Measurements from ENCODE around the gene TPD52L2. TPM values are rescaled to one million over a fixed set of nuclear protein-coding genes. Genes with fewer than 3 reads are reported as not detected.
A peak's percentile ranks its signal among the peaks of the same experiment; 100 is the strongest.

The TPD52L2 gene
- total and polyA plus RNA-seq, 2 donors from 2014 or later: 73.1 to 78.0 TPM

DNA sequence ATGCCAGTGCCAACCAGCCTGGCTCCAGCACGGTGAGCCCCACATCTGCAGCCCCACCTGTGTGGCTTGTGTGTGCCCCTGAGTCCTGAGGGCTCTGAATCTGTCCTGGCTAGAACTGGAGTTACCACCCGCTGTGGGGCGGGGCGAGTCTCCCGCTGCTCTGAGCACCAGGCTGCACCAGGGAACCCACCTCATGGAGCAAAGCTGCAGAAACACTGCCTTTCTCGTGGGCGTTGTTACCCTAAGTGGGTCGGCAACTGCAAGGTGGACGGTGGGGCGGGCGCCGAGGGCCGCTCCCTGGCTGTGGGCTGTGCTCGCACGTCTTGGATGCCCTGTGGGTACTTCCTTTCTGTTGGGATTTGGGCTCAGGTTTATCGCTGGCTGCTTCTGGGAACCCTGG lies 21.3 kb upstream of the TPD52L2 start:
- TF ChIP-seq, protein P1, sequence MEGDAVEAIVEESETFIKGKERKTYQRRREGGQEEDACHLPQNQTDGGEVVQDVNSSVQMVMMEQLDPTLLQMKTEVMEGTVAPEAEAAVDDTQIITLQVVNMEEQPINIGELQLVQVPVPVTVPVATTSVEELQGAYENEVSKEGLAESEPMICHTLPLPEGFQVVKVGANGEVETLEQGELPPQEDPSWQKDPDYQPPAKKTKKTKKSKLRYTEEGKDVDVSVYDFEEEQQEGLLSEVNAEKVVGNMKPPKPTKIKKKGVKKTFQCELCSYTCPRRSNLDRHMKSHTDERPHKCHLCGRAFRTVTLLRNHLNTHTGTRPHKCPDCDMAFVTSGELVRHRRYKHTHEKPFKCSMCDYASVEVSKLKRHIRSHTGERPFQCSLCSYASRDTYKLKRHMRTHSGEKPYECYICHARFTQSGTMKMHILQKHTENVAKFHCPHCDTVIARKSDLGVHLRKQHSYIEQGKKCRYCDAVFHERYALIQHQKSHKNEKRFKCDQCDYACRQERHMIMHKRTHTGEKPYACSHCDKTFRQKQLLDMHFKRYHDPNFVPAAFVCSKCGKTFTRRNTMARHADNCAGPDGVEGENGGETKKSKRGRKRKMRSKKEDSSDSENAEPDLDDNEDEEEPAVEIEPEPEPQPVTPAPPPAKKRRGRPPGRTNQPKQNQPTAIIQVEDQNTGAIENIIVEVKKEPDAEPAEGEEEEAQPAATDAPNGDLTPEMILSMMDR (IDR thresholded peaks at IDR 0.05; ENCODE audit: borderline replicate concordance, extremely low read depth, insufficient read depth): no peak
- no peaks in the 10 kb centered on the region for H3K36me3 ChIP-seq (ENCODE audit: control insufficient read depth in 2 of 3, insufficient read depth in 3 of 3, low read length in 3 of 3)
- no peak overlapping the region for H3K9ac ChIP-seq (ENCODE audit: low read length in 3 of 3)
- H3K9me3 ChIP-seq (ENCODE audit: control insufficient read depth in 2 of 3, insufficient read depth in 1 of 3, low read length in 3 of 3): no peaks in the 10 kb centered on the region
- peaks cover 5 to 21% (median 5%) of the 10 kb centered on the region in 3 donors for H3K4me1 ChIP-seq (ENCODE audit: control insufficient read depth in 2 of 3, insufficient read depth in 2 of 3, low read depth in 1 of 3, low read length in 3 of 3)
- no peak overlapping the region for H3K4me3 ChIP-seq (ENCODE audit: low read length in 3 of 3)
- DNase-seq: no peak
- no peak for FAIRE-seq
- H3K27ac ChIP-seq (ENCODE audit: low read depth in 2 of 2, low read length in 2 of 2): no peak overlapping the region
- H3K27me3 ChIP-seq (ENCODE audit: control insufficient read depth, insufficient read depth, low read length): no peaks in the 10 kb centered on the region
- intact Hi-C loops (cut with DNase I): no loop called here

DNA sequence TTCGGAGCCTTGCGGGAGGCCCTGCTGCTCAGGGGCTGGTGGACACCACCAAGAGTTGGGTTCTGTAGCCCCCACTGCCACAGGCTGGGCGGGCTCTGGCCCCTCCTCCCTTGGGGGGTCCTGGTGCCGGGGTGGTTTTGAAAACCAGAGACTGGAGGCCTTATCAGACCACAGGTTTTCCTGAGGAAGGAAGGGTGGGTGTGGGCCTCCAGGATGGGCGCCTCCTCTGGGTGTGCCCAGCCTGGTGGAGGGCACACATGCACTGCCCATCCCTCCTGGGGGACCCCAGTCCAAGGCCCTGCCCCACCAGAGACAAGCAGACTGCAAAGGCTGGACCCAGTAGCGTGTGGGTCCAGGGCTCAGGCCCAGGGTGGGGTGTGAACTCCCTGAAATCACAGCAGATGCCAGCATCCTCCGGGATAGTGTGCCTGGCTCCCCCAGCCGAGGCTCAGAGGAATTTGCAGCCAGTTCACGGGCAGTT lies 20.5 kb upstream of the TPD52L2 start:
- Histone ChIP-seq H3K27me3 (ENCODE audit: control insufficient read depth, insufficient read depth, low read length) (no peaks in the 10 kb centered on the region), H3K9me3 (ENCODE audit: control insufficient read depth in 2 of 3, insufficient read depth in 1 of 3, low read length in 3 of 3) (no peaks in the 10 kb centered on the region), H3K36me3 (ENCODE audit: control insufficient read depth in 2 of 3, insufficient read depth in 3 of 3, low read length in 3 of 3) (no peaks in the 10 kb centered on the region), H3K4me1 (ENCODE audit: control insufficient read depth in 2 of 3, insufficient read depth in 2 of 3, low read depth in 1 of 3, low read length in 3 of 3) (peaks cover 5 to 21% (median 5%) of the 10 kb centered on the region in 3 donors), H3K9ac (ENCODE audit: low read length in 3 of 3) (no peak overlapping the region), H3K27ac (ENCODE audit: low read depth in 2 of 2, low read length in 2 of 2) (no peak overlapping the region), H3K4me3 (ENCODE audit: low read length in 3 of 3) (no peak overlapping the region)
- intact Hi-C loops (cut with DNase I): no loop called here
- TF ChIP-seq, protein P1 (IDR thresholded peaks at IDR 0.05; ENCODE audit: borderline replicate concordance, extremely low read depth, insufficient read depth): no peak
- DNase-seq (no peak), FAIRE-seq (no peak)

DNA sequence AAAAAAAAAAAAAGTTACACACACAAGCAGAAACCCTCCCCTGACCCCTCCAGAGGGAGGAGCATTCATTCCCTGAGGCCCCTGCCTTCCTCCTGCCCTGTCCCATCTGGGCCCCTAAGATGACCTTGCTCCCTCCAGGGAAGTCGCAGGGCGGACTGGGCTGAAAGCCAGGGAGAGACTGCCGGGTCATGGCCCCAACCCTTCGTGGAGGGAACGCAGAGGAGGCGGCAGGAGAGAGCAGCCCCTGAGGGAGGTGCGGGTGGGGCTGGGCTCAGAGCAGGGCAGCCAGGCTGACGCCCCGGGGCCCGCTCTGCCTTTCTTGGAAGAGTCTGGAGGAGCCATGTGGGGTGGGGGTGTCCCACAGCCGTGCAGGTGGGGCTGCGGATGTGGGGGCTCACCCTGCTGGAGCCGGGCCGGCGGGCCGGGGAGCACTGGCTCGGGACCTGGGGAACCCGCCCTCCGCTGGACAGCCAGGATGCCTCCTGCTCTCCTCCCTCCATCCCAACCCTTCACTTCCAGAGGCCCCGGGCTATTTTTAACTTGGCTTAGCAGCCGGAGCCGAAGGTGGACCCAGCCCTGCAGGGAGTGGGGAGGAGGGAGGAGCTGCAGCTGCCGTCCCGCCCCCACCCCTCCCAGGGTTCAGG lies 18.8 kb upstream of the TPD52L2 start:
- Histone ChIP-seq H3K27ac (ENCODE audit: low read depth in 2 of 2, low read length in 2 of 2) (peak overlapping the region; percentile 28 to 32), H3K9ac (ENCODE audit: low read length in 3 of 3) (no peak overlapping the region), H3K4me1 (ENCODE audit: control insufficient read depth in 2 of 3, insufficient read depth in 2 of 3, low read depth in 1 of 3, low read length in 3 of 3) (peaks cover 5 to 21% (median 5%) of the 10 kb centered on the region in 3 donors), H3K9me3 (ENCODE audit: control insufficient read depth in 2 of 3, insufficient read depth in 1 of 3, low read length in 3 of 3) (no peaks in the 10 kb centered on the region), H3K27me3 (ENCODE audit: control insufficient read depth, insufficient read depth, low read length) (no peaks in the 10 kb centered on the region), H3K4me3 (ENCODE audit: low read length in 3 of 3) (no peak overlapping the region), H3K36me3 (ENCODE audit: control insufficient read depth in 2 of 3, insufficient read depth in 3 of 3, low read length in 3 of 3) (no peaks in the 10 kb centered on the region)
- TF ChIP-seq, protein P1 (IDR thresholded peaks at IDR 0.05; ENCODE audit: borderline replicate concordance, extremely low read depth, insufficient read depth): no peak
- intact Hi-C loops (cut with DNase I): no loop called here
- peak; percentile 84 to 95 (median 89) for DNase-seq
- FAIRE-seq: no peak
